Measurements from ENCODE around the gene ANXA9. TPM values are rescaled to one million over a fixed set of nuclear protein-coding genes. Genes with fewer than 3 reads are reported as not detected.

ANXA9 gene
- total RNA-seq, 1 donor from 2014 or later: not detected

DNA sequence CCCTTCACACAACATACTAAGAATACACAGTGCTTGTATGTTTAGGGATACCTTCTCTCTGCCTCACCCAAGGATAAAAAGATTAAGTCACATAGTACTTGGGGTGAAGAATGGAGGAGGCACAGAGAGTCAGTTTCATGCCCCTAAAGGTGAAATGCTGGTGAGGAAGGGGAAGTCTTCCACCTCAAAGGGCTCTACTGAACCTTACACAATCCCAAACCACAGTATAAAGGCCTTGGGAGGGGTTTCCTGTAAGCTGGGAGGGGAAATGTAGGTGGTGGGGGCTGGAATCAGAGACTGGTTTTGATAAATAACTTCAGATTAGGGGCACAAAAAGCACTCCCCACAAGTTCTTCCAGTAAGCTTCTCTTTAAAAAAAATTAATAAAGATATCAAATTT, 21.1 kb downstream of the ANXA9 start:
- no peak overlapping the region for H3K4me3 Mint-ChIP-seq (ENCODE audit: unreplicated experiment)

DNA sequence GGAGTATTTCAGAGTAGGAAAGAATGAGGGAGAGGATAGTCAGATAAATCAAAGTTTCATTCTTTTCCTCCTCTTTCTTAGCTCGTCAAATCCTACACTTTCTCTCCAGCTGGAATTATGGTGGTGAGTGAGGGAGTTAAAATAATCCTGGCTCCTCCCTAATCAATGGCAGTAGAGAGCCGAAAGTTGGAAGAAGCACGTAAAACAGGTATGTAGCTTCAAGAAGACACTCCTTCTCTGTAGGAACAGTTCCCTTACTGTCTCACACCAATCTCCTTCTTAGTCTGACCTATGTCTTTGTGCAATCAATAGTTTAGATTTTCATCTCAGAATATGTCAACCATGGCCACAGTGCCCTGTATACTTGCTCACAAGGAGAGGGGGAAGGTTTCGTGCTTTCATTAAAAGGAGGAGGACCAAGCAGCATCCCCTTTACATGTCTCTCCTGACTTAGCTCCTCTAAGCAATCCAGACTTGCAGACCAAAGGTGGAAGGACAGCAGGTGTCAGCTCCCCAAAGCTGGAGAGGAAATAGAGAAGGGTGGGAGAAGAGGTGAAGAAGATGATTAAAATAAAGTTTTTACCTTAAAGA, 23.7 kb downstream of the ANXA9 start:
- DNase-seq: no peak
- Mint-ChIP-seq H3K4me3 (ENCODE audit: unreplicated experiment) (peak overlapping the region; percentile 99), H3K27ac (ENCODE audit: unreplicated experiment) (peak overlapping the region; percentile 99), H3K27me3 (ENCODE audit: unreplicated experiment) (peaks cover 10% of the 10 kb centered on the region), H3K9me3 (ENCODE audit: unreplicated experiment) (peaks cover 9% of the 10 kb centered on the region), H3K4me1 (ENCODE audit: low read depth, unreplicated experiment) (peaks cover 32% of the 10 kb centered on the region), H3K36me3 (ENCODE audit: unreplicated experiment) (peaks cover 5% of the 10 kb centered on the region)
- TF ChIP-seq, protein P1, sequence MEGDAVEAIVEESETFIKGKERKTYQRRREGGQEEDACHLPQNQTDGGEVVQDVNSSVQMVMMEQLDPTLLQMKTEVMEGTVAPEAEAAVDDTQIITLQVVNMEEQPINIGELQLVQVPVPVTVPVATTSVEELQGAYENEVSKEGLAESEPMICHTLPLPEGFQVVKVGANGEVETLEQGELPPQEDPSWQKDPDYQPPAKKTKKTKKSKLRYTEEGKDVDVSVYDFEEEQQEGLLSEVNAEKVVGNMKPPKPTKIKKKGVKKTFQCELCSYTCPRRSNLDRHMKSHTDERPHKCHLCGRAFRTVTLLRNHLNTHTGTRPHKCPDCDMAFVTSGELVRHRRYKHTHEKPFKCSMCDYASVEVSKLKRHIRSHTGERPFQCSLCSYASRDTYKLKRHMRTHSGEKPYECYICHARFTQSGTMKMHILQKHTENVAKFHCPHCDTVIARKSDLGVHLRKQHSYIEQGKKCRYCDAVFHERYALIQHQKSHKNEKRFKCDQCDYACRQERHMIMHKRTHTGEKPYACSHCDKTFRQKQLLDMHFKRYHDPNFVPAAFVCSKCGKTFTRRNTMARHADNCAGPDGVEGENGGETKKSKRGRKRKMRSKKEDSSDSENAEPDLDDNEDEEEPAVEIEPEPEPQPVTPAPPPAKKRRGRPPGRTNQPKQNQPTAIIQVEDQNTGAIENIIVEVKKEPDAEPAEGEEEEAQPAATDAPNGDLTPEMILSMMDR (IDR thresholded peaks at IDR 0.05; ENCODE audit: partially characterized antibody, unreplicated experiment): no peak

More for the DNA sequence above, 21.1 kb downstream of the ANXA9 start:
- peaks cover 27% of the 10 kb centered on the region for H3K4me1 Mint-ChIP-seq (ENCODE audit: low read depth, unreplicated experiment)
- H3K27me3 Mint-ChIP-seq (ENCODE audit: unreplicated experiment): peaks cover 8% of the 10 kb centered on the region
- TF ChIP-seq, protein P1 (IDR thresholded peaks at IDR 0.05; ENCODE audit: partially characterized antibody, unreplicated experiment): no peak
- H3K27ac Mint-ChIP-seq (ENCODE audit: unreplicated experiment): no peak overlapping the region
- peaks cover 9% of the 10 kb centered on the region for H3K9me3 Mint-ChIP-seq (ENCODE audit: unreplicated experiment)
- peaks cover 5% of the 10 kb centered on the region for H3K36me3 Mint-ChIP-seq (ENCODE audit: unreplicated experiment)
- no peak for DNase-seq

DNA sequence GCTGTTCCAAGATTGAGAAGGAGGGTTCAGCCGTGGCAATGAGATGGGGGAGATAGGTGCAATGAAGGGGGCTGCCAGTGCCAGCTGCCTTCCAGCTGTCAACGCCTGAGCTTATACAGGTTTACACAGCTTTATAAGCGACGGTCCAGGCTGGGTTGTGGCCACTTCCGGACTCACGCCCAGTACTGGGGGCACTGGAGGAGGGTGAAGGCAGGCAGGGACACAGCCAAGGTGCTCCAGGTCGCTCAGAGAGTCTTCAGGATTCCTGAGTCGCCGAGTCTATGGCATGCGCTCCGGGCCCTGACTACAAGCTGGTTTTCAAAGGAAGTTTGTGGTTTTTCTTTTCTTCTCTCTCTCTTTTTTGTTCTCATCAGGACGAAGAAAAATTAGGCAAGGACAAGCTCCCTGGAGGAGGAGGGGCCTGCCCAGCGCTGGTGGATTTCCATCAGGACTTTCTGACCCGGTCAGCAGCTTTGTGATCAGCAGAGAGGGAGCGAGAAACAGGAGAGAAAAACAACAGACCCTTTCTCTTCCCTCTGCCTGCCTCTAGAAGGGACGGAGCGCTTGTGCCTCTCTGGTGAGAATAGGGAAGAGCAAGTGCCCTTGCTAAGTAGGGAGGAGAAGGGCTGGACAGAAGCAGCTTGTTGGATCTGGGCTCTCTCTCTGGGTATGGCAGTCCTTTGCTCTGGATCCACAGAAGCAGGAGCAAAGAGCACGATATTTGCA, 24.4 kb downstream of the ANXA9 start, which contains the start of gene MINDY1:
MINDY1 (minus strand) TSS at position 576 of the 726 bp plus-strand sequence. CDS start 4,285 bp downstream, outside the sequence.
- TF ChIP-seq, protein P1 (IDR thresholded peaks at IDR 0.05; ENCODE audit: partially characterized antibody, unreplicated experiment): no peak
- Mint-ChIP-seq H3K36me3 (ENCODE audit: unreplicated experiment) (peaks cover 5% of the 10 kb centered on the region), H3K27me3 (ENCODE audit: unreplicated experiment) (peaks cover 10% of the 10 kb centered on the region), H3K9me3 (ENCODE audit: unreplicated experiment) (peaks cover 9% of the 10 kb centered on the region), H3K4me1 (ENCODE audit: low read depth, unreplicated experiment) (peaks cover 32% of the 10 kb centered on the region), H3K27ac (ENCODE audit: unreplicated experiment) (peak within 1 kb of the TSS; percentile 99), H3K4me3 (ENCODE audit: unreplicated experiment) (peak within 1 kb of the TSS; percentile 99)
- DNase-seq: peak; percentile 64

GRCh38 chr1:151007853-151008243, 25.8 kb downstream of the ANXA9 start:
- Mint-ChIP-seq H3K36me3 (ENCODE audit: unreplicated experiment) (peaks cover 1% of the 10 kb centered on the region), H3K27me3 (ENCODE audit: unreplicated experiment) (peaks cover 10% of the 10 kb centered on the region), H3K4me3 (ENCODE audit: unreplicated experiment) (peak overlapping the region; percentile 99), H3K27ac (ENCODE audit: unreplicated experiment) (peak overlapping the region; percentile 99), H3K4me1 (ENCODE audit: low read depth, unreplicated experiment) (peaks cover 29% of the 10 kb centered on the region), H3K9me3 (ENCODE audit: unreplicated experiment) (peaks cover 7% of the 10 kb centered on the region)
- TF ChIP-seq, protein P1 (IDR thresholded peaks at IDR 0.05; ENCODE audit: partially characterized antibody, unreplicated experiment): no peak
- DNase-seq: no peak
